Activated CD8-positive, alpha-beta memory T cell treated with anti-CD3 and anti-CD28 coated beads for 1 hour (primary cell): ENCODE results near the gene MAPRE2.

ENCODE experiments used
- DNase-seq, 2 donors: peaks; one replicate each; pipeline ENCODE4 v3.0.0-alpha.2; 2020; ENCODE audit warnings: low read depth in 1 of 2; ENCODE audit errors: extremely low read depth in 1 of 2

Gene MAPRE2

DNA sequence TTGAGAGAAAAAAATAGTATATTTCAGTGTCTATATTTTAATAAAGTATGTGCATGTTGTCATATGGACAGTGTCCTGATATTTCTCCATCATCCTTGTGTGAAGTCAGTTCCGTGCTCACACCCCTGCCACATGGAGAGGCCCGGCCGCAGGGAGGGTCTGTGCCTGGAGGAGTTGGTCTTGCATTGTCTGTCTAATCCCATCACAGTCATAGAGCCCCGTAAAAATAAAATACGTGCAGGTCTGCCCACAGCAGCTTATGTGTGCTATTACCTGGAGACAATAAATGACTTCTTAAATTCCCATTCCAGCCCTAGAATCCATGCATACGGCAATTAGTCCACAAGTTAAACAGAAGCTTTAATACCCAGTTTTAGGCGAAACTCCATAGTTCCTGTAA, 20.1 kb downstream of the MAPRE2 start:
- no peak for DNase-seq

DNA sequence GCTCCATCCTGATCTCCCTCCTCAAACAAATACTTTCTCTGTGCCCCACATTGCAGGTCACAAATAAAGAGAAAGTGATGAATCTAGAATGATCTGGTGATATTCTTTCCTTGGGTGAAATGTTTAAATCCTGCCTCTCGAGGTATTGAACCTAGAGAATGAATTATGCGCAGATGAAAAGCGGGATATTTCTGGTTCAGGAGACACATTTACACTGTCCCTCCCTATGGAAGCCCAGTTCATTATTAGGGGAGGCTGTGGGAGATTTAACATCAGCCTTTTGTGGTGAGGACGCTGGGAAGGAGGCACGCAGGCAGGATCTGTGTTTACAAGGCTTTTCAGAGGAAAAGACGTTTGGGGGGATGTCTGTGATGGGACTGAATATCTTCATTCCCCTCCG, 20.6 kb downstream of the MAPRE2 start:
- no peak for DNase-seq

DNA sequence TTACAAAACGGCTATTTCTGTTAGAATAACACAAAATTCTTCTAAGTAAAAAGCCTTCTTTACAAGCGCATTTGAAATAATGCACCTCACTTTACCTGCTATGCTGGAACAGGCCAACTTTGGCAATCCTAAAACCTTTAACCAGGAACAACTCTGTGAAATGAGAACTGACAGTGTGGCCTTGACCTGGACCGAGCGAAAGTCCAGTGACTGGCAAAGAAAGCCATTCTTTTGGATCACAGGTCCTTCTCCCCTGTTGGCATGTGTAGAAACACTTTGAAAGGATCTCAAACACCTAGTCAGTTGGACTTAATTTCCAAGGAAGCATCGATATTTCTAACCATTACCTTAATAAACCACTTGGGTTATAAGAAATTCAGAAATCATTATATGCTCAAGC, 21.2 kb downstream of the MAPRE2 start:
- DNase-seq: no peak

DNA sequence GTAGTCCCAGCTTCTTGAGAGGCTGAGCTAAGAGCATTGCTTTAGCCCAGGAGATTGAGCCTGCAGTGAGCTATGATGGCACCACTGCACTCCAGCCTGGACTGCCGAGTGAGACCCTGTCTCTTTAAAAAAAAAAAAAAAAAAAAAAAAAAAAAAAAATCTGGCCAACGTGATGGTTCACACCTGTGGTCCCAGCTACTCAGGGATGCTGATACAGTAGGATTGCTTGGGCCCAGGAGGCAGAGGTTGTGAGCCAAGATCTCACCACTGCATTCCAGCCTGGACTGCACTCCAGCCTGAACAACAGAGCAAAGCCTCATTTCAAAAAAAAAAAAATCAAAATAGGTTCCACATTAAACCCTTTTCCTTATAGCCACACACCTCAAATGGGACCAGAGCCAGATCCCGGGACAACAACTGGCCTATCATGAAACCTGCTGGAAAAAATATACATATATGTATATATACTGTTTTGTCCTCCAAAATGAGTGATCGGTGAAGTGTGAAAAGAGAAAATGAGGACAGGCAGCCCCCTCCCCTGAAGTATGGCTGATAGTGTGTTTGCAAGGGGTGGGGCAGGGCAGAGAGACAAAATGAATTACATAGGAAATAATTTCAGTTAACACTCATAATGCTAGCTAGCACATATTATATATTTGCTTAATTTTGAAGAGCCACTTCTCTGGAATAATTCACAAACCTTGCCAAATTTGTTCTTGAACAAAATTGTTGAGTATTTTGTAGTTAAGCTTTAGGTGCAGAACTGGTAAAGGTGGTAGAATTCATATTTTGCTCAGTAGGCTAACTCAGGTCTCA, 22.9 kb downstream of the MAPRE2 start:
- DNase-seq: no peak

DNA sequence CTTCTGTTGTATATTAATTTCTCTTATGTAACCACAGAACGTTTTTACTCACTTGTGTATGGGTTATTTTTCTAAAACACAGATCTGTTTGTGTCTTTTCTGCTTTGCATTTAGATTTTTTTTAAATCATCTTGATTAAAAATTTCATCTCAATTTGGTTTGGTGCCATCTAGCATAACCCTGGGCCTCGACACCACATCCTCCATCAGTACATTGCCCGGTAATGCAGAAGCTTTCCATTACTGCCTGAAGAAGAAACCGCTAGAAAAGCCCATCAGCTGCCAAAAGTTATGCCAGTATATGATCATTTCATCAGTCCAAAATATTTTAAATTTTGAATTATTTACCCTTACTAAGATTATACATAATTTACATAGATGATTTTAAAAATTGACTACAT, 26.2 kb downstream of the MAPRE2 start:
- no peak for DNase-seq

DNA sequence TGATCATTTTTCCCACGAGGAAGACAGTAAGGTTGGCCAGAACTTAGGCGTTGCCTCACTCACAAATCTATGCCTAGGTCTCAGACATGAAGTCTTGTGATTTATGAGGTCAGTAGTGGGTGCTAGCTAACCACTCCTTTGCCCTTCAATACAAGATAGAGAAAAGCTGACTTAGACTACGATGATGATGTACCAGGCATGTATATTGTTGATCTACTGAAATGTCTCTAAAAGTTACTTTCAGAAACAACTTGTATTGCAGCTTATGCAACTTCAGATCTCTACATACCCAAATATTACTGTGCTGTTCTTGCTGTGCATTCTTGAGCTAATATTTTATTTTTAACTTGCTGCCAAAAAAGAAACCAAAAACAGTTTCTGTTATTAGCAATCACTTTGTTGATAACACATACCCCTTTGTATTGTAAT, 30.6 kb downstream of the MAPRE2 start:
- DNase-seq: no peak

DNA sequence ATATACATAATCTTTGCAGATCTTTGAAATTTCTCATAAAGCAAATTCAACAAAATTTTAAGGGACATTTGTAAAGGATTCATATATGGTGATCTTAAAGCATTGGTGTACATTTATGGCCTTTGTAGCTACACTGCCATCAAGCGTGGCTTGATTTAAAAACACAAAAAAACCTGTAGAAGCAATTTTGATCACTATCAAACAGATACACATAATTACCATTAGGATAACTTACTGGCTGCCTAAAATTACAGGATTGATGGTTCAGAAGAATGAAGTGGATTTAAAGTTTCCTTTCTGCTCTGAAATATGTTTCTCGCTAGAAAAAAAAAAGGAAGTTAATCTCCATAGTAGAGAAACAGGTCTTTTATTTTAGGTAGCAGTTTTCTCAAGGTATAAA, 31.4 kb downstream of the MAPRE2 start:
- DNase-seq: no peak

DNA sequence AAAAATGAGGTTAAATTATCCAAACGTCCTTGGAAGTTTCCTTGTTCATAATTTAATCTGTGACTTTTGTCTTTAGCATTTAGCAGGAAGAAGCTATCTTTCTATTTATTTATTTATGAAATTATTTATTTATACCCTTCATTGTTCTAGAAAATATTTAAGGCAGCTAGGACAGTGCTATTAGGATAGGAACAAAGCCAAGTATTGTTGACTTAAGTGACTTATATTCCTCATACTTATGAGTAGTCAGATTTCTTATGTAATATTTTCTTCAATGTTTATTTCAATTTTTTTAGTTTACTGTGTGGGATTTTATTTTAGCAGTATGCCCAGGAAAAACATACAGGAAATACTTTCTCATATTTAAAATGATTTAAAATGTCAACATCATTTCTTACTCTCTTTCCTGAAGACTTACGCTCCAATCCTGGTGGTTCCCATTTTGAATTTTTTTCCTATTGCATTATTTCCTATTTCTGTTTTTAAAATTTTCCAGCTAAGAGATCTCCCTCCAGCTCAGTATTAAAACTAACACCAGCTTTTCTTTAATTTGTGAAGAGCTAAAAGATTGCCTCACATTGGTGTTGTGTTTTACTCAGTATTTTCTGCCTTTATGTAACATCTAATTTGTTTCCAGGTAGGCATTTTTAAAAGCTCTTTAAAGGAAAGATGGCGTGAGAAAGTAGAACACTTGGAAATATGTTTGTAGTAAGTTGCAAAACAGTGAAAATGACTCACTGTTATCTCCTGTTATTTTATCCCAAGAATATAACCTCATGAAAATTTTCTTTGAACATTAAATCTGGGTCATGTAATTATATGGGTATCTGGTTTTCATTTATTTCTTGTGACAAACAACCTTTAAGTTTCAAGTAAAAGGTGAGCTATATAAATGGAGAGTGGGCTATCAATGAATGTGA, 32.2 kb downstream of the MAPRE2 start:
- DNase-seq: no peak

DNA sequence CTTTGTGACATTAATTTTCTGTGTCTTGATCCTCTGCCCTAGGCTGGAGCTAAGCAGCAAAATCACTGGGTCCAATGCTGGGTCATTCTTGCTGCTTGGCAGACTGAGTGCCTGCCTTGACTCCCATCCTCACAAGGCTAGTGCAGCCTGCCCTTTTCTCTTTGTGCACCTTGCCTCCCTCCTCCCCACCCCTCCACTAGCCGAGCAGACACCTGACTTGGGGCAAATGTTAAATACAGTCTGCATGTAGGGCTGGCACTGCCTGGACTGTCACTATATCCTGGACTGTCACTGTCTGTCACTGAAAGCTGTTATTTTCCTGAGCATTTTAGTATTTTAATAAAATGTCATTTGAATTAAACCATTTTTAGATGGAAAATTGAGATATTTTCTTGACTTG, 33.4 kb downstream of the MAPRE2 start:
- DNase-seq: no peak

DNA sequence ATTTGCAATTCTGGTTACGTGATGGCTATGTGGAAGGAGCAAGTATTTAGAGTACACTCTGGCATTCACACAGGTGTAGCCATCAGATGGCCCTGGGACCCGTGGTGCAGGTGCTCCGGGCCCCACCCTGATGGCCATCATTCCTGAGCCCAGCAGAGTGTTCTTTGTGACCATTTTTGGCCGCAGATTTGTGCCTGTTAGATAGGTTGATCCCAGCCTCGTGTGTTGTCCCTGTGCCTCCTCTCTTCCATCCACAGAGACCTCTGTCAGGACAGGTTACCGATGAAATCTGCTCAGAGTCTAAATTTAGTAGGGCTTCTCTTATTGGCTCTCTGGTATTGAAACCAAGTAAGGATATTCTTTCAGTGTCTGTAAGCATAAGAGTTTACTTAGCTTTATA, 33.9 kb downstream of the MAPRE2 start:
- no peak for DNase-seq

DNA sequence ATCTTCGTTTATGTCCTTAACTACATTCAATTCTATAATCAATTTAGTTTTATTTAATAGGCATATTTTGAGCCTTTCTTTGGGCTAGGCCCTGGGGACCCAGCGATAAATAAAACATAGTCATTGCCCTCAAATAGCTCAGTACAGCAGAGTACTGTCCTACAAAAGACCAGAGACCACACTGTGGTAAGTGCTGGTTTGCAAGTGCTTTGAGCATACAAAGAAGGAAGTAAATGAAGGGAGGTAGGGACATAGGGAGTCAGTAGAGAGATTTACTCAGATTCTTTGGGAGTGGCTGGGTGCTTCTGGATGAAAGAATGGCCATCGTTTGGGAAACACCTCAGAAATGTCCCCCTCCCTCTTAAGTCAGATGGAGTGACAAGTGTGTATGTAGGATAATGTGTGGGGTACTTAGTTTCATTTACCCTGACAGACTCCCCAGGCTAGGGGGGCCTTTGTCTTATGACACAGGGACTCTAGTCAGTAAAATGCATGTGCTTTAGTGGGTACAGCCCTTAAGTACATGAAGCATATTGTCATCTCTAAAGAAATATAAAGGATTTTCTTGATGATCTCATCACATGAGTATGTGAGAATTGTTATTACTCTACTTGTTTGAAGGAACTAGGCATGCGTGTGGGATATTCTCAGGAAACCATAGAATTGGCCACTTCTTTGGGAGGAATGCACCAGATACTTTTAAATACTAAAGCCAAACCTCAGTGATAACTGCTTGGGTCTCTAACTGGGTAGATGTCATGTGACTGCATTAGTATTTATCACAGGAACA, 35.1 kb downstream of the MAPRE2 start:
- DNase-seq: no peak

DNA sequence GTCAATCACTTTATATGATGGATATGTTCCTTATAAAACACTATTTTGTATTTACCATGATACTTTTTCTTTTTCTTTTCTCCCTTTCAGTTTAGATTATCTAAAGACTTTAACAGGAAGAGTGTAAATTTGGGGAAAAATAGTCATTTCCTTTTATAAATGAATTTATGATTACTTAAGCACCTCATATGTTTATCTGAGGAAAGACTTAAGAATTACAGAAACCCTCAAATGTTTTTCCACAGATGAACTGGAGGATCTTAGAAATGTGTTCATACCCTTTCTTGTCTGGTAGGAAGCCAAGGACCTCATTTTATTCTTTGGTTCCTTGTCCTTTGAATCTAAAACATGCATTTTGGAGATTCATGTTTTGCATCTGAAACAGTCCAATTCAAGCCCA, 36.7 kb downstream of the MAPRE2 start:
- no peak for DNase-seq

DNA sequence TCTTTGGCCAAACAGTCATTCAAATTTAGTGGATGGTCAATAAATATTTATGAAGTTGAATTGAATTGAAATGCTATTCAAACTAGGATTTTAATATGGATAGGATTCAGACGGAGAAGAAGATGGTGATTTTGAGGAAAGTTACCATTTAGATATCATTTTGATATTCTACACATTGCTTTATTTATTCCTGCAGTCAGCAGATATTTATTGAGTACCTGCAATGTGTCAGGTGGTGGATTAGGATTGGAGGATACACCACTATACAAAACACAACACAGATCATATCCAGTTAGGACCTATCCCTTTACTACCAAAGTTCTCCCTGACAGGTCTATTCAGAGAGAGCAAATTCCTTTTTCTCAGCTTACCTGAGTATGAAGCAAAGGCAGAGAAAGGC, 38.8 kb downstream of the MAPRE2 start:
- no peak for DNase-seq

DNA sequence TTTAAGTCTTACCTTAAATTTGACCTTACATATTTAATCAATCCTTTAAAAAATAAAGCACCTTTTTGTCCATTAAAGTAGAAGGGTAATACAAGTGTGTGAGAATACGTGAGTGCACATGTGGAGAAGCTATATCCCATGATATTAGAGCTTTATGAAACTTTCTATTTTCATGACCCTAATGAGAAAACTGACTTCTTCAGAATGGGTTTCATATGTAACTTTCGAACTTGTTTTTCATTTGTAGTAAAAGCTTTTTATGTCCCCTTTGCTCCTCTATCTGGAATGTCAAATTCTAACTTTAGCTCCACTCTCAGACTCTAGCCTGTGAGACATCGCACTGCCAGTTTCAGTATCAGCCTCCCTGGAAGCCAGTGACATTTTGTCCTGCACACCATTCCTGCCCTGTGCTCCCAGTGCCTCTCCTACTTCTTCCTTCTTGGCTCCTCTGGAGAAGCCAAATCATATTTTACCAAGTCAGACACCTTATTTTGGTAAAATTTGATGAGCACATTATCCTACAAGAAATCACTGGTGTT, 42.0 kb downstream of the MAPRE2 start:
- DNase-seq: no peak

DNA sequence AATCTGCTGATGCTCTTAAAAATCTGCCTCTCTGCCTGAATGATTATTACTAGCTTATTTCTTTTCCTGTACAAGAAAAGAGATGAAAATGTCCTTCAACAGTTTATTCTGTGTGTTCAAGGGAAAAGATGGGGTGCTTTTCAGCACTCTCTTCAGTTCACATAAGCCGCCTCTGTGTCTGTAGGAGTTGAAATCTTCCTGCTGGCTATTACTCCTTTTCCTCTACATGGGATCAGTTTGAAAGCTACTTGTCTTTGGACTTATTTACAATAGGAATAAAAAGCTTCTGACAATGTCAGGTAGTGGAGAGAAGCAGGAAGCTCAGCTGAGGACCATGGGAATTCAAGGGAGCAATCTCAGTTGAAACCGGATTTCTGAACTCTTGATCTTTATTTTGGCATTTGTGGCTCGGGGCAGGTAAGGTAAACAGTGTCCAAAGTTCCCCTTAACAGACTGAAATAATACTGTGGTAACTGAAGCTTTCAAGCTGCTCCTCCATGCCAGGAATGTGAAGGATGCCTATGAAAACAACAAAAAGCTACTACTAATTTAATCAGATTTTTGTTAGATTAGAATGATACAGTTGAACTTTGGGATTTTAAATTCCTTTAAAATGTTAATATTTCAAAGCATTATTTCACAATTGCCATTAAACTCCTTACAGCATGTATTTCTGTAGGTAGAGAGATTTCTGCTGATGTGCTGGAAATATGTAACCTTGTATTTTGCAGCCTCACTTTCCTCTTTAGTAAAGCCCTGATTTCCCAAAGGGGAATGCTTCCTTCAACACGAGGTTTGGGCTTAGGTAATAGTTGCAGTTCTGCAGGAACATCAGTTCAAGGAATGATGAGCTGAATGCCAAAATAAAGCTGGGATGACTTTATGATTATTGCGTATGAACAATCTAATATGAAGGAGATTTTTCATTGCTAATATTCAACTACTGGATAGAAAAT, 43.6 kb downstream of the MAPRE2 start:
- no peak for DNase-seq

DNA sequence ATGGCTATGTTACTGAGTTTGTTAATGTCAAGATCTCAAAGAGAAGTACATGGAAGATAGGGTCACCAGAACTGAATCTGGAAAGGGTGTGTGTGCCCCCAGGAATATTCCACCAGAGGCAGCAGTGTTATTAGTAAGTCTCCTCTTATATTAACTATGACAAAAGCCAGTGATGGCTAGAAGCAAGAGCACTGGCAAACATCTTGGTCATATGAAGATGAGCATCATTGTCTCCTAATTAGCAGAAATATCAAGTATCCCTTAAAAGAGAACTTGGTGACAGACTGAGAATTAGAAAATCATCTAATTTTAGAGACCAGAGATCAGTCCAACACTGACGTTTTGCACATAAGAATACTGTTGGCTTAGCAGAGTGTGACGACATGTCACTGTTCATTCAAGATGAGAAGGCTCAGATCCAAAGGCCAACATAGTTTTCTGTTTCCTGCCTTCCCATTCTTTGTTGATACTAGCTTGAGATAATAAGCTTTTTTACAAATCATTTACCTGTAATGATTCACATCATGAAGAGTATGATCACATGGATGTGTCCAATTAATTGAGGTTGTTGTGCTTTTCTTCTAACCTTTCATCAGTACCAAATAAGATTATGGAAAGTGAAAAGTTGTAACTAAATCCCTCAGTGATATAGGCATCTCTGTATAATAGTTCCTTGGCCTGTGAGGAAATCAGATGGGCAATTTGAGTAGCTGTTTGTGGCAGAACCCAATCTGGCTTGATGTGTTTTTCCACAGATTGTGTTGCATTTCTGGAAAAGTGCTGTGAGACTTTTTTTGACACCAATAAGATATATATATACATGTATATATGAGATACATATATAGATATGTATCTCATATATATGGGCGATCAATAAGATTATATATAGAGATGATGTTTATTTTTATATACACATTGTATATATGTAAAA, 44.5 kb downstream of the MAPRE2 start:
- no peak for DNase-seq

DNA sequence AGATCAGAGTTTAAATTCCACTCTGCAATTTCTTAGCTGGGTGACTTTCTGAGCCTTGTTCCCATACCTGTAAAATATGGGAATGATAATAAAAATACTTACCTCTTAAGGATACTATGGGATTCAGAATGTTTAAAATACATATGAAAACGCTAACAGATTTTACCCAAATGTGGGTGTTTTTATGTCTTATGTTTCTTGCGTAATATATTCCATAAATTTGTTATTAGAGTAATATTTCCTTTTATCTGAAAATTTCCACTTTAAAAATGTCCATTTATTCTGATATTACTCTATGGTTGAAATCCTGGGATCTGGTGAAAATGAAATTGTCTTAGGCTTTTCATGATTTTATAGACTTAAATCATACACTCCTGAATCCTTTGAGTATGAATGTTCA, 45.5 kb downstream of the MAPRE2 start:
- no peak for DNase-seq

DNA sequence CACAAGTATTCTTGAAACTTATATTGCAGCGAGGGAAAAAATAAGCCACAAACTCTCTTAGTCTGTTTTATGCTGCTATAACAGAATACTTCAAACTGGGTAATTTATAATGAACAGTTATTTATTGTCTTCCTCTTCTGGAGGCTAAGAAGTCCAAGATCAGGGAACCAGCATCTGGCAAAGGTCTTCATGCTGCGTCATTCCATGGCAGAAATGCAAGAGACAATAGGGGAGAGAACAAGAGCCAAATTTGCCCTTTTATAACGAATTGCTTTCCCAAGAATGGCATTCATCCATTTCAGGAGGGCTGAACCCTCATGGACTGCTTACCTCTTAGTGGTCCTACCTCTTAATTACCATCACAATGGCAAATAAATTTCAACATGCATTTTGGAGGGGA, 46.5 kb downstream of the MAPRE2 start:
- DNase-seq: no peak

DNA sequence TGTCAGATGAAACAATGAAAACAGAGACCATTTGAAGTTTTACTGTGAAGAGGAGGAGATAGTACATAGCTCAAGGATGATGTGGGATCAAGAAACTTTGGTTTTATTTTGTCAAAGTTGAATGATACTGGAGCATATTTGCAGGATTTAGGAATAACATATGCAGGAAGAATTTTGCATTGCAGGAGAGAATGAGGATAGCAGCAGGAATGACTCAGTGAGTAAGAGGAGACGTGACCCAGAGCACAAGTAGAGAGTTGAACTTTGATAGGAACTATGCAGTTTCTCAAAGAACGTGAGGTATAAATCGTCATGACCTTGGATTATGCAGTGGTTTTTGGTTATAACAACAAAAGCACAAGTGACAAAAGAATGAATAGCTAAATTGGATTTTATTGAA, 47.7 kb downstream of the MAPRE2 start:
- no peak for DNase-seq
